ENCODE results near the gene CHMP6. TPM values are rescaled to one million over a fixed set of nuclear protein-coding genes. Genes with fewer than 3 reads are reported as not detected.

The CHMP6 gene
- total RNA-seq, 1 experiment from 2014 or later, result 15.0 TPM

DNA sequence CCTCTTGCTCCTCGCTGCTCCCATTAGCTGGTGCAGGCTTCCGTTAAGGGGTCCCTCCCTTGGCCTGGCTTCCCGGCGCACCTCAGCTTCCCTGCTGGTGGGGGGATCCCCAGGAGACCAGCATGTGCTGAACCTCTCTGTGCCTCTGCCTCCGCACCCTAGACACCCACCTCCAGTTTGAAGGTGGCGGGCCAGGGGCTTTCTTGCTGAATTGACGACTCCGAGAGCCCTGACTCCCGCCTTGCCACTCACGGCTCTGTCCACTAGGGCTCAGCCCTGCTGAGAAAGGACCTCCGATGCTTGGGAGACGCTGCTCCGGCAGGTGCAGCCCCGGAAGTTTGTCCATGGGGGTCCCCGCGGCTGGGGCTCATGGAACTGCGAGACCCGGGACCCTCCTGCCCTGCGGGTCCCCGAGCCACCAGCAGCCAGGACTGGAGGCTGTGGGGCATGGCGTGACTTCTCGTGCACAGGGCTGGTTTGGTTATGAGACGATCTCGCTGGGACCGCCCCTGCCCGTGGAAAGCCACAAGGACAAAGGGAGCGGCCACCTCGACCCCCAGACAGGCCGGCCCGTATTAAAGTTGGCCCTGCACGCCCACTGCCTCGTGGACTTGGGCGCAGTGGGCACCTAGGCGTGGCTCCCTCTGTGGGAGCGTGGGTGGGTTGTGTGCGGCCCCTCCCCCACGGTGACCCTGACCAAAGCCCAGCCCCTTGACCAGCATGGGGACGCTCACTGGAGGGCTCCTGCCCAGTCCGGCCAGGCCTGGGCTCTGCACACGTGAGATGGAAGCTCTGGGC, 8.1 kb downstream of the CHMP6 start:
- POLR2A ChIA-PET, result no interaction called here
- H3K4me1 Mint-ChIP-seq, result peaks cover 3% of the 10 kb centered on the region; the same call in 1 of the 2 replicates
- no peaks in the 10 kb centered on the region for H3K9me3 Mint-ChIP-seq
- H3K4me3 Mint-ChIP-seq, result no peak overlapping the region
- CTCF ChIA-PET, result no interaction called here
- H3K27ac Mint-ChIP-seq, result no peak overlapping the region
- ATAC-seq (no peak), DNase-seq (ENCODE audit: low spot score) (no peak)
- H3K27me3 Mint-ChIP-seq (ENCODE audit: low read depth), result peaks cover 26% of the 10 kb centered on the region
- no peaks in the 10 kb centered on the region; the same call in 1 of the 2 replicates for H3K36me3 Mint-ChIP-seq
- TF ChIP-seq, protein P1, sequence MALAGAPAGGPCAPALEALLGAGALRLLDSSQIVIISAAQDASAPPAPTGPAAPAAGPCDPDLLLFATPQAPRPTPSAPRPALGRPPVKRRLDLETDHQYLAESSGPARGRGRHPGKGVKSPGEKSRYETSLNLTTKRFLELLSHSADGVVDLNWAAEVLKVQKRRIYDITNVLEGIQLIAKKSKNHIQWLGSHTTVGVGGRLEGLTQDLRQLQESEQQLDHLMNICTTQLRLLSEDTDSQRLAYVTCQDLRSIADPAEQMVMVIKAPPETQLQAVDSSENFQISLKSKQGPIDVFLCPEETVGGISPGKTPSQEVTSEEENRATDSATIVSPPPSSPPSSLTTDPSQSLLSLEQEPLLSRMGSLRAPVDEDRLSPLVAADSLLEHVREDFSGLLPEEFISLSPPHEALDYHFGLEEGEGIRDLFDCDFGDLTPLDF (CRISPR knock-in tag; IDR thresholded peaks at IDR 0.05), result no peak
- TF ChIP-seq, protein P2, sequence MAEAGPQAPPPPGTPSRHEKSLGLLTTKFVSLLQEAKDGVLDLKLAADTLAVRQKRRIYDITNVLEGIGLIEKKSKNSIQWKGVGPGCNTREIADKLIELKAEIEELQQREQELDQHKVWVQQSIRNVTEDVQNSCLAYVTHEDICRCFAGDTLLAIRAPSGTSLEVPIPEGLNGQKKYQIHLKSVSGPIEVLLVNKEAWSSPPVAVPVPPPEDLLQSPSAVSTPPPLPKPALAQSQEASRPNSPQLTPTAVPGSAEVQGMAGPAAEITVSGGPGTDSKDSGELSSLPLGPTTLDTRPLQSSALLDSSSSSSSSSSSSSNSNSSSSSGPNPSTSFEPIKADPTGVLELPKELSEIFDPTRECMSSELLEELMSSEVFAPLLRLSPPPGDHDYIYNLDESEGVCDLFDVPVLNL (CRISPR knock-in tag; IDR thresholded peaks at IDR 0.05; ENCODE audit: borderline replicate concordance, low read depth), result no peak
- TF ChIP-seq, protein P3, sequence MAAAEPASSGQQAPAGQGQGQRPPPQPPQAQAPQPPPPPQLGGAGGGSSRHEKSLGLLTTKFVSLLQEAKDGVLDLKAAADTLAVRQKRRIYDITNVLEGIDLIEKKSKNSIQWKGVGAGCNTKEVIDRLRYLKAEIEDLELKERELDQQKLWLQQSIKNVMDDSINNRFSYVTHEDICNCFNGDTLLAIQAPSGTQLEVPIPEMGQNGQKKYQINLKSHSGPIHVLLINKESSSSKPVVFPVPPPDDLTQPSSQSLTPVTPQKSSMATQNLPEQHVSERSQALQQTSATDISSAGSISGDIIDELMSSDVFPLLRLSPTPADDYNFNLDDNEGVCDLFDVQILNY (CRISPR knock-in tag; IDR thresholded peaks at IDR 0.05), result no peak

DNA sequence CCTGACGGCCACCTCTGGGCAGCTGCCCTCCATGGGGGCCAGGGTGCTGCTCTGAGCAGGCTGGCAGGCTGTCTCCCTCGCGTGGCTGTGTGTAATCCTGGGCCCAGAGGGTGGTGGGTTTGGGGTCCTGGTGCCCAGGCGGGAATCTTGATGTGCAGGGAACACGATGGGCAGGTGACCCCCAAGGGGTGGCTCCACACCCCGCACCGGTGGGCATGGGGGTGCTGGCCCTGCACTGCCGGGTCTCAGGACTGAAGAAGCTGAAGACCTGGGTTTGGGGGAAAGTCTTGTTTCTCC, 8.6 kb downstream of the CHMP6 start:
- ChIA-PET CTCF (no interaction called here), POLR2A (no interaction called here)
- no peak overlapping the region for H3K4me3 Mint-ChIP-seq
- no peaks in the 10 kb centered on the region for H3K9me3 Mint-ChIP-seq
- TF ChIP-seq, protein P4, sequence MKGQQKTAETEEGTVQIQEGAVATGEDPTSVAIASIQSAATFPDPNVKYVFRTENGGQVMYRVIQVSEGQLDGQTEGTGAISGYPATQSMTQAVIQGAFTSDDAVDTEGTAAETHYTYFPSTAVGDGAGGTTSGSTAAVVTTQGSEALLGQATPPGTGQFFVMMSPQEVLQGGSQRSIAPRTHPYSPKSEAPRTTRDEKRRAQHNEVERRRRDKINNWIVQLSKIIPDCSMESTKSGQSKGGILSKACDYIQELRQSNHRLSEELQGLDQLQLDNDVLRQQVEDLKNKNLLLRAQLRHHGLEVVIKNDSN (CRISPR knock-in tag; IDR thresholded peaks at IDR 0.05), result no peak
- TF ChIP-seq ZNF396 (CRISPR knock-in tag; IDR thresholded peaks at IDR 0.05; ENCODE audit: borderline replicate concordance) (no peak), CREB1 (CRISPR knock-in tag; IDR thresholded peaks at IDR 0.05) (no peak)
- TF ChIP-seq, protein P5, sequence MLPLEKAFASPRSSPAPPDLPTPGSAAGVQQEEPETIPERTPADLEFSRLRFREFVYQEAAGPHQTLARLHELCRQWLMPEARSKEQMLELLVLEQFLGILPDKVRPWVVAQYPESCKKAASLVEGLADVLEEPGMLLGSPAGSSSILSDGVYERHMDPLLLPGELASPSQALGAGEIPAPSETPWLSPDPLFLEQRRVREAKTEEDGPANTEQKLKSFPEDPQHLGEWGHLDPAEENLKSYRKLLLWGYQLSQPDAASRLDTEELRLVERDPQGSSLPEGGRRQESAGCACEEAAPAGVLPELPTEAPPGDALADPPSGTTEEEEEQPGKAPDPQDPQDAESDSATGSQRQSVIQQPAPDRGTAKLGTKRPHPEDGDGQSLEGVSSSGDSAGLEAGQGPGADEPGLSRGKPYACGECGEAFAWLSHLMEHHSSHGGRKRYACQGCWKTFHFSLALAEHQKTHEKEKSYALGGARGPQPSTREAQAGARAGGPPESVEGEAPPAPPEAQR (CRISPR knock-in tag; IDR thresholded peaks at IDR 0.05), result no peak
- TF ChIP-seq, protein P6, sequence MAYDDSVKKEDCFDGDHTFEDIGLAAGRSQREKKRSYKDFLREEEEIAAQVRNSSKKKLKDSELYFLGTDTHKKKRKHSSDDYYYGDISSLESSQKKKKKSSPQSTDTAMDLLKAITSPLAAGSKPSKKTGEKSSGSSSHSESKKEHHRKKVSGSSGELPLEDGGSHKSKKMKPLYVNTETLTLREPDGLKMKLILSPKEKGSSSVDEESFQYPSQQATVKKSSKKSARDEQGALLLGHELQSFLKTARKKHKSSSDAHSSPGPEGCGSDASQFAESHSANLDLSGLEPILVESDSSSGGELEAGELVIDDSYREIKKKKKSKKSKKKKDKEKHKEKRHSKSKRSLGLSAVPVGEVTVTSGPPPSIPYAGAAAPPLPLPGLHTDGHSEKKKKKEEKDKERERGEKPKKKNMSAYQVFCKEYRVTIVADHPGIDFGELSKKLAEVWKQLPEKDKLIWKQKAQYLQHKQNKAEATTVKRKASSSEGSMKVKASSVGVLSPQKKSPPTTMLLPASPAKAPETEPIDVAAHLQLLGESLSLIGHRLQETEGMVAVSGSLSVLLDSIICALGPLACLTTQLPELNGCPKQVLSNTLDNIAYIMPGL (CRISPR knock-in tag; IDR thresholded peaks at IDR 0.05), result no peak
- DNase-seq (ENCODE audit: low spot score), result no peak
- ATAC-seq, result no peak
- peaks cover 31% of the 10 kb centered on the region for H3K27me3 Mint-ChIP-seq (ENCODE audit: low read depth)
- H3K27ac Mint-ChIP-seq, result no peak overlapping the region
- H3K36me3 Mint-ChIP-seq, result no peaks in the 10 kb centered on the region; the same call in 1 of the 2 replicates
- peaks cover 3% of the 10 kb centered on the region; the same call in 1 of the 2 replicates for H3K4me1 Mint-ChIP-seq

DNA sequence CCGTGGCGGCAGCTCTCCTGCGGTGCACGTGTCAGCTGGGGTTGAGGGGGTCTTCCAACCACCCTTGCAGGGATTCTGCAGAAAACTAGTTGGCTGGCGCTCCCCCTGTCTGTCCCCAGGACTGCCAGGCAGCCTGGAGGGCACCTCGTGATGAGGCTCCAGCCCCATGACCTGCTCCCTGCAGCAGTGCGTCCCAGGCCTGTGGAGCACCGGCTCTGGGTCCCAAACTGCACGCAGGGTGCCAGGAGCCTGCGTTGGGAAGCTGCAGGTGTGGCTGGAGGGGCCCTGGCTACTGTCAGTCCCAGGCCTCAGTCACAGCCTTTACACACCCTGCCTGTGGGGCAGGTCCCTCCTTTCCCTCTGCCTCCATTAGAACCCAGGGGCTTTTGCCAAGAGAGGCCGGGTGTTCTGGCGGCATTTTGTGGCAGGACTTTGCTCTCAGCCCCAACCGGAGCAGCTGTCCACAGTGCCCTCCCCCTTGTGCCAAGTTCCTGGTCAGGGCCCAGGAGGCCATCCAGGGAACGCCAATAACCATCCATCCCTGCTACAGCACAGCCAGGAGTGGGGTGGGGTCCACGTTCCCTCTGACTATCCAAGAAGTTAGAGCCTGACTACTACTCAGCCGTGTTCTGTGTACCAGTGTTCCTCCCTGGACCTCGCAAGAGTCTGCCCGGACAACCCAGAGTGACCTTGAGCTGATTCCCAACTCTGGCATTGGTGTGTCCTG, 9.2 kb downstream of the CHMP6 start:
- Mint-ChIP-seq H3K27ac (no peak overlapping the region), H3K4me1 (peaks cover 3% of the 10 kb centered on the region; the same call in 1 of the 2 replicates), H3K9me3 (no peaks in the 10 kb centered on the region), H3K36me3 (no peaks in the 10 kb centered on the region; the same call in 1 of the 2 replicates), H3K4me3 (no peak overlapping the region), H3K27me3 (ENCODE audit: low read depth) (peaks cover 36% of the 10 kb centered on the region)
- ATAC-seq, result no peak
- DNase-seq (ENCODE audit: low spot score), result no peak
- ChIA-PET CTCF (interaction anchor here (2.0 kb wide), 1 partner anchor 96 kb away, joined by 4 read pairs; no protein-coding TSS in a partner anchor), POLR2A (no interaction called here)
- no peak for TF ChIP-seq TEAD4 (CRISPR knock-in tag; IDR thresholded peaks at IDR 0.05)
- TF ChIP-seq TEAD1 (CRISPR knock-in tag; IDR thresholded peaks at IDR 0.05), result no peak
- TF ChIP-seq CBFB (CRISPR knock-in tag; IDR thresholded peaks at IDR 0.05; ENCODE audit: low read depth), result no peak
- TF ChIP-seq OVOL2 (CRISPR knock-in tag; IDR thresholded peaks at IDR 0.05; ENCODE audit: borderline replicate concordance), result no peak
- TF ChIP-seq, protein P7, sequence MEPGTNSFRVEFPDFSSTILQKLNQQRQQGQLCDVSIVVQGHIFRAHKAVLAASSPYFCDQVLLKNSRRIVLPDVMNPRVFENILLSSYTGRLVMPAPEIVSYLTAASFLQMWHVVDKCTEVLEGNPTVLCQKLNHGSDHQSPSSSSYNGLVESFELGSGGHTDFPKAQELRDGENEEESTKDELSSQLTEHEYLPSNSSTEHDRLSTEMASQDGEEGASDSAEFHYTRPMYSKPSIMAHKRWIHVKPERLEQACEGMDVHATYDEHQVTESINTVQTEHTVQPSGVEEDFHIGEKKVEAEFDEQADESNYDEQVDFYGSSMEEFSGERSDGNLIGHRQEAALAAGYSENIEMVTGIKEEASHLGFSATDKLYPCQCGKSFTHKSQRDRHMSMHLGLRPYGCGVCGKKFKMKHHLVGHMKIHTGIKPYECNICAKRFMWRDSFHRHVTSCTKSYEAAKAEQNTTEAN (CRISPR knock-in tag; IDR thresholded peaks at IDR 0.05), result no peak
- TF ChIP-seq, protein P8, sequence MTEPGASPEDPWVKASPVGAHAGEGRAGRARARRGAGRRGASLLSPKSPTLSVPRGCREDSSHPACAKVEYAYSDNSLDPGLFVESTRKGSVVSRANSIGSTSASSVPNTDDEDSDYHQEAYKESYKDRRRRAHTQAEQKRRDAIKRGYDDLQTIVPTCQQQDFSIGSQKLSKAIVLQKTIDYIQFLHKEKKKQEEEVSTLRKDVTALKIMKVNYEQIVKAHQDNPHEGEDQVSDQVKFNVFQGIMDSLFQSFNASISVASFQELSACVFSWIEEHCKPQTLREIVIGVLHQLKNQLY (CRISPR knock-in tag; IDR thresholded peaks at IDR 0.05), result no peak
- TF ChIP-seq, protein P9, sequence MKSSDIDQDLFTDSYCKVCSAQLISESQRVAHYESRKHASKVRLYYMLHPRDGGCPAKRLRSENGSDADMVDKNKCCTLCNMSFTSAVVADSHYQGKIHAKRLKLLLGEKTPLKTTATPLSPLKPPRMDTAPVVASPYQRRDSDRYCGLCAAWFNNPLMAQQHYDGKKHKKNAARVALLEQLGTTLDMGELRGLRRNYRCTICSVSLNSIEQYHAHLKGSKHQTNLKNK (CRISPR knock-in tag; IDR thresholded peaks at IDR 0.05), result no peak
- no peak for TF ChIP-seq NFE2L1 (CRISPR knock-in tag; IDR thresholded peaks at IDR 0.05)

Data from WTC11 (cell line).